Transverse colon (tissue), 4 donors: ENCODE results near the gene PDSS2. TPM values are rescaled to one million over a fixed set of nuclear protein-coding genes. Genes with fewer than 3 reads are reported as not detected.

Source experiments
- DNase-seq: peaks from one replicate; pipeline ENCODE4 v3.0.0-alpha.2; 2019
- H3K27ac ChIP-seq, 4 donors: fragments of 200-600 bp; sonication (generic); 2 replicates each; pipeline ENCODE4 v1.5.1; 2016 to 2018; ENCODE audit warnings: inconsistent platforms in 4 of 4
- H3K27me3 ChIP-seq: fragments of 200-600 bp; sonication (generic); 2 replicates; pipeline ENCODE4 v1.5.1; 2017; ENCODE audit warnings: inconsistent platforms
- H3K36me3 ChIP-seq, 4 donors: fragments of 200-600 bp; sonication (generic); 2 replicates each; pipeline ENCODE4 v1.5.1; 2017 to 2019; ENCODE audit warnings: inconsistent platforms in 4 of 4
- H3K4me1 ChIP-seq, 4 donors: fragments of 200-600 bp; sonication (generic); 2 replicates each; pipeline ENCODE4 v1.5.1; 2017 to 2020; ENCODE audit warnings: inconsistent platforms in 4 of 4
- H3K4me3 ChIP-seq, 4 donors: fragments of 200-600 bp; sonication (generic); 1 replicate in 1 of 4; 2 replicates in 3 of 4; pipeline versions ENCODE4 v1.5.1 to v1.6.1; 2017 to 2019; ENCODE audit warnings: inconsistent platforms in 4 of 4
- H3K9me3 ChIP-seq, 2 donors: fragments of 200-600 bp; sonication (generic); 2 replicates each; pipeline ENCODE4 v1.5.1; 2017 to 2019; ENCODE audit warnings: inconsistent platforms in 2 of 2
- CTCF ChIP-seq, 5 experiments: fragments of 200-600 bp in 3 of 5; fragments of 450-650 bp in 2 of 5; sonication (generic) in 3 of 5; IDR thresholded peaks; 1 replicate in 2 of 5; 2 replicates in 3 of 5; pipeline ENCODE4 v1.5.1; 2016 to 2017; ENCODE audit warnings: antibody characterized with exemption in 5 of 5, inconsistent platforms in 3 of 5, mild to moderate bottlenecking in 2 of 5, moderate library complexity in 1 of 5
- EP300 ChIP-seq: sonication (generic); formaldehyde crosslinking; IDR thresholded peaks from one replicate; pipeline ENCODE4 v1.6.1; 2017; ENCODE audit warnings: antibody characterized with exemption, low read depth
- POLR2A ChIP-seq: fragments of 450-650 bp; IDR thresholded peaks from one replicate; pipeline ENCODE4 v1.6.1; 2016; ENCODE audit warnings: antibody characterized with exemption, mild to moderate bottlenecking, moderate library complexity
- POLR2AphosphoS5 ChIP-seq, 3 donors: sonication (generic); formaldehyde crosslinking; IDR thresholded peaks; one replicate each; pipeline ENCODE4 v1.6.1; 2016; ENCODE audit warnings: antibody characterized with exemption in 3 of 3
- WGBS, 2 donors: methylation state at CpG; one replicate each; pipeline ENCODE4 v1.1.5; 2018; ENCODE audit warnings: low coverage in 1 of 2; 5-methylcytosine and 5-hydroxymethylcytosine counted together
- in situ Hi-C, 4 donors: fragments of 200-750 bp; cut with MboI; loops; one replicate each; pipeline versions ENCODE4 v1.15.0 to v1.15.1; 2017; ENCODE audit warnings: low sequenced_read_pairs in 3 of 4, low pct_ligation_motif_present in 1 of 4, low pct_unique_long_range_greater_than_20kb in 1 of 4
- intact Hi-C: fragments of 100-400 bp; cut with DNase I; formaldehyde crosslinking; loops from one replicate; pipeline ENCODE4 v1.15.1; 2023; ENCODE audit warnings: low total_unique reads
- total RNA-seq, 4 donors: library from RNA; depleted of rRNA; stranded (reverse); fragments of >200 nt; gene quantifications; one replicate each; pipeline ENCODE4 v1.1.0, GENCODE V29; 2016

PDSS2 gene
- total RNA-seq, 4 donors from 2014 or later = 3.0 to 32.5 (median 15.6) TPM

DNA sequence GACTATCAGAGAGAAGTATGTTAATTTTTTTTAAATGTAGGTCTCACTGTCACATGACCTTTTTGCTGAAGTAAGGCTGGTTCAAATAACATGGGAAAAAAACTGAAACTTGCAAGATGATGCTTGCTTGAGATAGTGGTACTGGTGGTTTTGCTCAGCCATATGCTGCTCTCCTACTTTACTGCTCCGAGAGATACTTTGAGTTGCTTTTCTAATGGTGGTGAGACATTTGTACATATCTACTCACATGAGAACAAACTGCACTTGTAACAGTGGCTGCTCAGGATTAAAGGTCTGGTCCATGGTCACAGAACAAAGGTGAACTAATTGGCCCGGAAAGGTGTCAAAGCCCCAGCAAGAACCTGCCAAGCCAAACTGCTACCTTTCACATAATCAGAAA, 237.8 kb downstream of the PDSS2 start:
- no peak overlapping the region for H3K27ac ChIP-seq
- in situ Hi-C loops (no loop called here), intact Hi-C loops (no loop called here)
- H3K9me3 ChIP-seq = no peaks in the 10 kb centered on the region
- no peak overlapping the region for H3K4me3 ChIP-seq
- no peak for TF ChIP-seq CTCF (IDR thresholded peaks at IDR 0.05)
- TF ChIP-seq POLR2A = no peak
- TF ChIP-seq EP300 = no peak
- TF ChIP-seq POLR2AphosphoS5 (IDR thresholded peaks at IDR 0.05) = no peak
- peaks cover 0 to 12% (median 0%) of the 10 kb centered on the region in 4 donors for H3K4me1 ChIP-seq
- 83 to 94% methylated on average over 1 to 2 of the region's 2 CpGs for WGBS, 2 donors
- no peak for DNase-seq
- H3K27me3 ChIP-seq = no peaks in the 10 kb centered on the region
- no peaks in the 10 kb centered on the region for H3K36me3 ChIP-seq

DNA sequence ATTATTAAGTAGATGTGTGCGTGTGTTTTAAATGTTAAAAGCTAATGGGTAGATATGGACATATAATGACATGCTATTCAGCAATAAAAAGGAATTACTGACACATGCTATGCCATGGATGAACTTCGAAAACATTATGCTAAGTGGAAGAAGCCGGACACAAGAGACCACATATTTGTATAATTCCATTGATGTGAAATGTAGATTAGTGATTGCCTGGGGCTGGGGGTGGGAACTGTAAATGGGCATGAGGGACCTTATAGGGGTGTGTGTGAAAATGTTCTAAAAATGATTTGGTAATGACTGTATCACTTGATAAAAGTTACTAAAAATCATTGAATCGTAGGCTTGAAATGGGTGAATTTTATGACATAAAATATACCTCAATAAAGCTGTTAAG, 239.5 kb downstream of the PDSS2 start:
- intact Hi-C loops = no loop called here
- Histone ChIP-seq H3K4me3 (no peak overlapping the region), H3K27ac (no peak overlapping the region), H3K4me1 (peaks cover 0 to 14% (median 0%) of the 10 kb centered on the region in 4 donors), H3K27me3 (no peaks in the 10 kb centered on the region), H3K36me3 (no peaks in the 10 kb centered on the region), H3K9me3 (no peaks in the 10 kb centered on the region)
- in situ Hi-C loops = no loop called here
- 95 to 98% methylated on average over 4 of the region's 4 CpGs for WGBS, 2 donors
- TF ChIP-seq CTCF (IDR thresholded peaks at IDR 0.05) = no peak
- no peak for TF ChIP-seq POLR2A
- TF ChIP-seq EP300 = no peak
- TF ChIP-seq POLR2AphosphoS5 (IDR thresholded peaks at IDR 0.05) = no peak
- no peak for DNase-seq

DNA sequence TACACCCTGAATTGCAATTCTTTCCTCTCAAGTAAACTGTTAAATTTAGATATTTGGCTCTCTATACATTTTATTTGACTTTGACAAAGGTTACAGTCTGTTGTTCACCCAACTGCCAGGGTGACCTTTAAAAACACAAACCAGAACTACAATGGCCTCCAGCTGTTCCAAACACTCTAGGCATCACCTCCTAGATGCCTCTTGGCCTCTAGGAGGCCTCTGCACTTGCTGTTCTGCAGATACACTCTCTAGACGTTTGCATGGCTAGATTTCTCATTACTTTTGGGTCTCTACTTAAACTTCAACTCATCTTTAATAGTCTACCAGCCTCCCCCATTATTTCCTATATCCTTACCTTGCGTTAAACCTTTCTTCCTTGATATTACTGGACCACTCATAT, 241.2 kb downstream of the PDSS2 start:
- WGBS, 2 donors = 50 to 62% methylated on average over 2 of the region's 2 CpGs

DNA sequence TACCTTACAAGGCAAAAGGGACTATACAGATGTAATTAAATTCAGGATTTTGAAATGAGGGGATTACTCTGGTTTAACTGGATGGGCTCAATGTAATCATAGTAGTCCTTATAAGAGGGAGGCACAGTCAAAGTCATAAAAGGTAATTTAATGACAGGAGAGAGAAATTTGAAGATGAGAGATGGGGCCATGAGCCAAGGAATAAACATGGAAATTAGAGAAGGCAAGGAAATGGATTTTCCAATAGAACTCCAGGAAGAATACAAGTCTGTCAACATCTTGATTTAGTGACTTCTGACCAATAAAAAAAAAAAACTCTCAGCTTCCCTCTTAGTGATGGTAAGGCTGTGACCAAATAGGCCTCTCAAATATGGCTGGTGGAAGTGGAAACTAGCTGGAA, 242.1 kb downstream of the PDSS2 start:
- Histone ChIP-seq H3K27ac (no peak overlapping the region), H3K4me1 (peaks cover 0 to 14% (median 0%) of the 10 kb centered on the region in 4 donors), H3K36me3 (no peaks in the 10 kb centered on the region), H3K9me3 (no peaks in the 10 kb centered on the region), H3K4me3 (no peak overlapping the region), H3K27me3 (no peaks in the 10 kb centered on the region)
- TF ChIP-seq POLR2AphosphoS5 (IDR thresholded peaks at IDR 0.05) (no peak), EP300 (no peak), CTCF (IDR thresholded peaks at IDR 0.05) (no peak), POLR2A (no peak)
- in situ Hi-C loops (no loop called here), intact Hi-C loops (no loop called here)
- DNase-seq = no peak

More for the DNA sequence above, 241.2 kb downstream of the PDSS2 start:
- H3K9me3 ChIP-seq = no peaks in the 10 kb centered on the region
- in situ Hi-C loops = no loop called here
- H3K4me3 ChIP-seq = no peak overlapping the region
- H3K4me1 ChIP-seq = peaks cover 0 to 14% (median 0%) of the 10 kb centered on the region in 4 donors
- TF ChIP-seq CTCF (IDR thresholded peaks at IDR 0.05) = no peak
- TF ChIP-seq POLR2AphosphoS5 (IDR thresholded peaks at IDR 0.05) = no peak
- TF ChIP-seq POLR2A = no peak
- TF ChIP-seq EP300 = no peak
- intact Hi-C loops = no loop called here
- H3K27ac ChIP-seq = no peak overlapping the region
- DNase-seq = no peak
- H3K36me3 ChIP-seq = no peaks in the 10 kb centered on the region
- H3K27me3 ChIP-seq = no peaks in the 10 kb centered on the region
